Urinary bladder (tissue), 4 donors: ENCODE results near the gene BHMT2. TPM values are rescaled to one million over a fixed set of nuclear protein-coding genes. Genes with fewer than 3 reads are reported as not detected.
A peak's percentile ranks its signal among the peaks of the same experiment; 100 is the strongest.

Experiments used
- DNase-seq: peaks from one replicate; pipeline ENCODE4 v3.0.0-alpha.2; 2015; ENCODE audit errors: extremely low spot score
- H3K27ac ChIP-seq: one replicate; pipeline ENCODE4 v1.5.1; 2013; ENCODE audit warnings: low read depth, mild to moderate bottlenecking, moderate library complexity
- H3K36me3 ChIP-seq: one replicate; pipeline ENCODE4 v1.6.1; 2013; ENCODE audit warnings: mild to moderate bottlenecking, moderate library complexity; ENCODE audit not compliant: insufficient read depth
- H3K4me1 ChIP-seq: one replicate; pipeline ENCODE4 v1.6.1; 2013; ENCODE audit warnings: mild to moderate bottlenecking, moderate library complexity; ENCODE audit not compliant: insufficient read depth
- H3K4me3 ChIP-seq: one replicate; pipeline ENCODE4 v1.5.1; 2013; ENCODE audit warnings: low read depth, low read length
- WGBS: extraction: QIAGEN DNeasy Blood & Tissue Kit; methylation state at CpG from one replicate; pipeline ENCODE4 v1.1.7; 2013; 5-methylcytosine and 5-hydroxymethylcytosine counted together
- polyA plus RNA-seq: library from polyadenylated mRNA; stranded (reverse); fragments of 200-250 nt; gene quantifications from one replicate; pipeline ENCODE4 v1.2.3, GENCODE V29; 2013
- total RNA-seq: library from RNA; depleted of rRNA; stranded (reverse); fragments of >200 nt; gene quantifications from one replicate; pipeline ENCODE4 v1.2.3, GENCODE V29; 2014
- donor health status: healthy with polysubstance abuse.
- donor health status: healthy.

BHMT2 gene
- total and polyA plus RNA-seq, 2 donors = 4.1 to 18.1 TPM

DNA sequence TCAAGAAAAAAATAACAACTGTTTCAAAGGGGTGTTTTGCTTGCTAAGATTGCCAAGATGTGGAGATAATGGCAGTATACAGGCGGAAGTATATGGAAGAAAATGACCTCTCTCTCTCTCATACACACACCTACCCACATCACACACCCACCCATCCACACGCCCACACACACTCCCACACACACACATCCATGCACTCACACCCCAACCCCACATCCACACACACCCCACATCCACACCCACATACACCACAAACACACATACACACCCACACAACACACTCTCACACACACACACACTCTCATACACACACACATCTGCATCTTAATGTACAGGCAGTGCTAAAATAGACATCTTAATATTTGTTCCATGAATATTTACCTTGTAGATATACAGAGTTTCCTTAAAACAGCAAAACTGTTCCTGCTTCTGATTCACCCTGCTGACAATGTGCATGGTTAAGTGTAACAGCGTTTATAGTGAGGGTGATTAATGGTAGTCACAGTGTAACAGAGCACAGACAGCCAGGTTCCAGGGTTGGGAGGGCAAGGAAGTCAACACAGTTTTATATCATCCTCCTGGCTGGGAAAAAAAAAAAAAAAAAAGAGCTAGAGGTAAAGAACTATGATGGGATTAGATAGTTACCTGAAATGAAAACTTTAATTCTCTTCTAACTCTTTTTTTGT is 8.3 kb downstream of the BHMT2 start:
- no peaks in the 10 kb centered on the region for H3K36me3 ChIP-seq
- WGBS = 59% methylated on average over 3 of the region's 3 CpGs
- no peak for DNase-seq

GRCh38 chr5:79080804-79081203 is 11.2 kb downstream of the BHMT2 start:
- Histone ChIP-seq H3K4me1 (no peaks in the 10 kb centered on the region), H3K27ac (no peak overlapping the region), H3K36me3 (no peaks in the 10 kb centered on the region), H3K4me3 (no peak overlapping the region)
- WGBS = 86% methylated on average over 2 of the region's 2 CpGs
- no peak for DNase-seq

More for the DNA sequence above, 8.3 kb downstream of the BHMT2 start:
- H3K4me3 ChIP-seq = no peak overlapping the region
- no peak overlapping the region for H3K27ac ChIP-seq
- no peaks in the 10 kb centered on the region for H3K4me1 ChIP-seq

- WGBS = 91% methylated on average over 5 of the region's 5 CpGs
- no peak for DNase-seq
Measured at GRCh38 chr5:79081779-79082178, 12.2 kb downstream of the BHMT2 start.

GRCh38 chr5:79086116-79086515 is 16.5 kb downstream of the BHMT2 start:
- Histone ChIP-seq H3K36me3 (no peaks in the 10 kb centered on the region), H3K27ac (no peak overlapping the region), H3K4me1 (no peaks in the 10 kb centered on the region), H3K4me3 (no peak overlapping the region)
- no peak for DNase-seq
- WGBS = 74% methylated on average over 2 of the region's 2 CpGs

More at GRCh38 chr5:79081779-79082178, 12.2 kb downstream of the BHMT2 start:
- no peak overlapping the region for H3K4me3 ChIP-seq
- no peaks in the 10 kb centered on the region for H3K4me1 ChIP-seq
- H3K36me3 ChIP-seq = no peaks in the 10 kb centered on the region
- no peak overlapping the region for H3K27ac ChIP-seq

DNA sequence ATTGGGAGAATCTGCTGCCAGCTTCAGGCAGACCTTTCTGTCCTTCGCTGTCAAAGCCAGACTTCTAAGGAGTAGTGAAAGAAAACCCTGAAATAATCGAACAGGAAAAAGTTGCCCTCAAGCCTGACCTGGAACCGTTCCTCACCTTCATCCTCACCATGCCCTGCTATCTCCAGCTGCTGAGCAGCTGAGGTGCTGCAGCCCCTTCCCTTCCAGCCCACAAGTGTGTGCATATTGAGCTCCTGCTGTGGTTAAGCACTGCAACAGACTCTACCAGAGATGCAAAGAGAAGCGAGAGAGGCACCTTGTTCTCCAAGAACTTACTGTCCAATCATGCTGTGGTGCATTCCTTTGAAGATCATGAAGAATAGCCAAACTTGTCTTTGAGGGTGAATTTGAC is 18.9 kb downstream of the BHMT2 start:
- Histone ChIP-seq H3K4me1 (no peaks in the 10 kb centered on the region), H3K36me3 (no peaks in the 10 kb centered on the region), H3K27ac (no peak overlapping the region), H3K4me3 (no peak overlapping the region)
- WGBS = 84% methylated on average over 4 of the region's 4 CpGs
- DNase-seq = no peak

DNA sequence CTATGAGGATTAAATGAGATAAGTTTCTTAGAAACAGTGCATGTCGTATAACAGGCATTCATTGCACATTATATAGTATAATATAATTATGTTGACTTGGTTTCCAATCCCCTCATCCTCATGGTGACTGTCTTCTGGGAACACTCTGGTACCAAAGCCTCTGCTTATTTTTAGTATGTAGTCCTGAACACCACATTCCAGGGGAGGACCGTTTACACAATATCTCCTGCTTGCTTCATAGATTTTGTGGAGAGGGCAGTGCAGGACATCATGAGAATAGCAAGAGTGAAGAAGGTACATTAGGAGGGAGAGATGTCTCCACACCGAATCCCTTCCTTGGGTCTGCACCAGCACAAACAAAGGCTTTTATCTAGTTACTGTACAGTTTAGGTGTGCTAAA is 21.5 kb downstream of the BHMT2 start:
- H3K4me3 ChIP-seq = no peak overlapping the region
- DNase-seq = no peak
- no peaks in the 10 kb centered on the region for H3K36me3 ChIP-seq
- 49% methylated on average over 3 of the region's 3 CpGs for WGBS
- H3K27ac ChIP-seq = no peak overlapping the region
- H3K4me1 ChIP-seq = no peaks in the 10 kb centered on the region

- no peak overlapping the region for H3K4me3 ChIP-seq
- no peaks in the 10 kb centered on the region for H3K36me3 ChIP-seq
- H3K4me1 ChIP-seq = no peaks in the 10 kb centered on the region
- peak; percentile 20 for DNase-seq
- 43% methylated on average over 3 of the region's 3 CpGs for WGBS
- H3K27ac ChIP-seq = no peak overlapping the region
Measured at GRCh38 chr5:79093762-79094161, 24.2 kb downstream of the BHMT2 start.

DNA sequence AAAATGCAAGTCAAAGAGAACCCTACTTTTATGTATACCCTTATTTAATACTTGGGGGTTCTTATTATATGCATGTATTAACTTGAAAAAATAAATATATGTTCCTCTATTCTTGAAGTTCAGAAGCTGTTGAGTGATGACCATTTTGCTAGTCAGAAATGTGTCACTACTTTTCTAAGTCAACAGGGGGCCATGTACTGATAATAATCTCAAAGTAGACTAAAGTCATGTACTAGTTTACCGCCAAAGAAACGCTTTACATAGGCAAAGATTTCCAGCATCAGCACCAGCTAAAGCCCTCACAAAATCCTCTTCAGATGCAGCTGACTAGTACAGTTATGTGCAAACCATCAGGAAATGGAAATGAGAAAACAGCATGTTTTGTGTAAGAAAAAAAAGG is 36.3 kb downstream of the BHMT2 start:
- Histone ChIP-seq H3K36me3 (no peaks in the 10 kb centered on the region), H3K4me1 (no peaks in the 10 kb centered on the region), H3K27ac (no peak overlapping the region), H3K4me3 (no peak overlapping the region)
- DNase-seq = no peak
- WGBS = 89% methylated on average over 2 of the region's 2 CpGs

DNA sequence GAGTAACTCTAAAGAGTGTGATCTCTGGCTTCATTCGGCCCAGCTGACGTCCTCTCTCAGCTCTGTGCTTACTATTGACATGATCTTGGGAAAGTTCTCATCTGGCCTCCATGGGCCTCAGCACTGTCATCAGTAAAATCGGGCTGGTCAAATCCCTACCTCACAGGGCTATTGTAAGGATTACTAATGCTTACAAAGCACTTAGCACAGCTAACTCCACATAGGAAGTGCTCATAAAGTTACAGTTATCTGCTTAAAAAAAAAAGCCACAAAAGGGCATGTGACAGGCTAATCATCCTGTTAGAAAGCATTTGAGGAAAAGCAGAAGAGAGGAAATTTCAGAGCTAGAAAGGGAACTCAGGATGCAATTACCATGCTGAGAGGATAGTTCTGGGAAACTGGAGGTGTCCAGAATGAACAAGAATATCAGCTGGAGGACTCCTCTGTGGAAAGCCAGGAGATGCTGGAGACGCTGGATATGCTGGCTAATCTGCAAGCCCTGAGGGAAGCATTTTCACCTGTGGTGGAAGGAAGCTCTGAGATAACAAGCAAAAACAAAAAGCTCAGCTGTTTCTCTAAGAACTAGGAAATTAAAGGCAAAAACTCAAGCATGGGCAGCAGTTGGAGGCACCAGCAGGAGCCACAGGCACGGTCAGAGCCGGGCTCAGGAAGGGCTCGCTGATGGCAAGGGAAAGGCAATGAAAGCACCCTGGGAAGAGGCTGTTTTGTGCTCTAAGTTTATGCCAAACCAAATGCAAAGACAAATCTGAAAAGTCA is 37.6 kb downstream of the BHMT2 start:
- WGBS = 54% methylated on average over 7 of the region's 7 CpGs
- DNase-seq = no peak
- Histone ChIP-seq H3K36me3 (no peaks in the 10 kb centered on the region), H3K4me1 (no peaks in the 10 kb centered on the region), H3K4me3 (no peak overlapping the region), H3K27ac (no peak overlapping the region)

DNA sequence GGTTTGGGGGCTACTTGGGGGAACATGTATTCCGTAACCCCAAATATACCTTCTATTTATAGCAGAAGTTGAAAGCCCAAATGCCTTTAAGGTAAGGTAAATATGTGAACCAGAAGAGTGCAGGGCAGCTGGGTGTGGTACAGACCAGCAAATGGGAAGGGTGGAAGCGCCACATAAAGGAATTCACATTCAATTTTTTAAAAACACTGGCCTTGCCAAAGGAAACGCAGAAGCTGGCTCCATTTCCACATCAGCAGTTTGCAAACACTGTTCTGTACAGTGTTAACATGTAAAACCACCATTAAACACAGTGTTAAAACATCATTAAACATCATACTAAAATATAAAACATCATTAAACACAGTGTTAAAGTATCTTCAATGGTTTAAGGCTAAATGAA is 38.5 kb downstream of the BHMT2 start:
- WGBS = 61% methylated on average over 3 of the region's 3 CpGs

DNA sequence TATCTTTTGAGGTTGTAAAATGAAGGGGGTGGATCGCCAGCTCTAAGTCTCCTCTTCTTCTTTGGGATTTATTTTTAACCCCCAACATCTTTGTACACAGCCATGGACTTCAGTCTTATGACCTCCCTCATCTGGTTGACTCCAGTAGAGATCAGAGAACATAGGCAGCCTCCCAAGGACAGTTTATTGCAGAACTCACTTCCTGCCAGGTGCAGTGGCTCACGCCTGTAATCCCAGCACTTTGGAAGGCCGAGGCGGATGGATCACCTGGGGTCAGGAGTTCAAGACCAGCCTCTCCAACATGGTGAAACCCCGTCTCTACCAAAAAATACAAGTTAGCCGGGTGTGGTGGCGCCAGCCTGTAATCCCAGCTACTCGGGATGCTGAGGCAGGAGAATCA is 39.2 kb downstream of the BHMT2 start:
- Histone ChIP-seq H3K27ac (no peak overlapping the region), H3K4me3 (no peak overlapping the region), H3K4me1 (no peaks in the 10 kb centered on the region), H3K36me3 (no peaks in the 10 kb centered on the region)
- DNase-seq = no peak
- 75% methylated on average over 8 of the region's 8 CpGs for WGBS

More for the DNA sequence above, 38.5 kb downstream of the BHMT2 start:
- DNase-seq = no peak
- H3K4me3 ChIP-seq = no peak overlapping the region
- H3K27ac ChIP-seq = no peak overlapping the region
- H3K36me3 ChIP-seq = no peaks in the 10 kb centered on the region
- H3K4me1 ChIP-seq = no peaks in the 10 kb centered on the region

DNA sequence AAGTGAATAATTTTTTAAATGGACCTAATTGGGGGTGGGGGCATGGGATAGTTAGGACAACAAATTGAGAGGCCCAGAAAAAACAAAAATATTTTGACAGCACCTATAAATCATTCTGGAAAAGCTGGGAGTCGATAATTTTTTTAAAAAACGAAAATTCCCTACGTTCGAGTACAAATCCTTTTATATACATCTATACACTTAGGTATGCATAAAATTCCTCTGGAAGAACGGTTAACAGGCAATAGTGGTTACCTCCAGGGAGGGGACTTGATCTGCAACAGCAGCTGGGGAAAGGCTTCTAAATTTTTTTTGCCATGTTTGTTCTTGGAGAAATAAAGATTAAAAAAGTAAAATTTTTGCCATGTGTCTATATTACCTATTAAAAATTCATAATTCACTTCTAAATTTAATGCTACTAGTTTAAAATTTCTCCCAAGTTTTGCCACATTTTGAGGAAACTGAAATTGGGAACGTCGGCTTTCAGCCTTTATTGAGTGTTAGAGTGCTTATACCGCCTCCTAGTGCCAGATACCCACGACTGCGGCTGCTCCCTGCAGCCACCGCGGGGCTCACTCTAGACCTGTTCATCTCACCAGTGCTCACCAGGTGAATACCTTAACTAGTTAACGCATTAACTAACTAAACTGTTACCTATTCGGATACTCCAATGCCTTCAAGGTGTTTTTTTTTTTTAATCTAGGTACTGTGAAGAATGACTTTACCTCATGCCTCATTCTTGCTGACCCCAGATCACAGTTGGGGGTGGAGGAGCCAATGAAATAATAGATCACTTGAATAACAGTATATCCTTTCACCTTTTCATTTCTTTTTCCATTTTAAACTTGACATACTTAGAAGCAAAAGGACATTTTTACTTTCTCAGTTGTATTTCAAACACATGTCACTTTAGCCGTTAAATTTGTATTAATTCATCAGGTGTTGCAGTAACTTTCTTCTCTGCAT is 40.2 kb downstream of the BHMT2 start:
- no peak for DNase-seq
- Histone ChIP-seq H3K4me1 (no peaks in the 10 kb centered on the region), H3K27ac (no peak overlapping the region), H3K4me3 (no peak overlapping the region), H3K36me3 (no peaks in the 10 kb centered on the region)
- WGBS = 47% methylated on average over 15 of the region's 15 CpGs

GRCh38 chr5:79111387-79111959 is 41.9 kb downstream of the BHMT2 start, which contains the start of gene BHMT:
BHMT (plus strand) TSS chr5:79111809; CDS start chr5:79111886, 77 bp downstream.
- no peak for DNase-seq
- WGBS = 23% methylated on average over 32 of the region's 32 CpGs
- H3K27ac ChIP-seq = no peak within 1 kb of the TSS
- no peaks in the 10 kb centered on the region for H3K4me1 ChIP-seq
- H3K36me3 ChIP-seq = no peaks in the 10 kb centered on the region
- H3K4me3 ChIP-seq = peak within 1 kb of the TSS; percentile 11
